Measurements from ENCODE around the gene FBLN7.

The FBLN7 gene

DNA sequence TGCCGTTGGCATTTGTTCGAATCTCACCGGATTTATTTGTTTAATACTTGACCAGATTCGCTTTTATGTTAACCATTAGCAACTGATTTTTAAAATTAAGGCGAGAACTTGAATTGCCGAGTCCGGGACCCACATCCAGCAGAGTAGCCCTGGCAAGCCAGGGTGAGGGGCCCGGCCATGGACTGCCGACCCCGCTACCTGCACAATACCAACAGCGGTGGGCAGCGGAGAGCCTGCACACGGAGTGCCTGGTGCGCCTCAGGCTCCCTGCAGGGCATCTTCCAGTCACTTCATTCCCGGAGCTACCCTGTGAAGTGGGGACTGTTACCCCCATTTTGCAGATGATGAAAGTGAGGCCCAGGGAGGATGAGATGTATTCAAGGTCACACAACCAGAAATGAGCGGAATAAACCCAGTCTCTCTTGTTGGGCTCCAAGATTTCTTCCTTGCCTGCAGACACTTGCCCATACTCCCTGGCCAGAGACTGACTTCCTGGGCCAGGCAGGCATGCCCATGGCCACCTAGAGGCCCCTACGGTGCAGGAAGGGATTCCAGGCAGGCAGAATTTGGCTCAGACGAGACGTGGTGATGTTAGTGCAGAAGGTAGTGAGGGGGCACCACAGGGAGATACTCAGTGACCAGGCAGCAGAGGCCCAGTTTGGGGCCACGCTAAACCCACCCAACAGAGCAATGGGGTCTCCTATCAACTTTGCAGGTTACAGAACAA lies 2.9 kb downstream of the FBLN7 start:
- DNase-seq = no peak

- no peak for DNase-seq
Observed at GRCh38 chr2:112141626-112142007, 3.4 kb downstream of the FBLN7 start.

- DNase-seq = no peak
Observed at GRCh38 chr2:112142525-112143078, 4.4 kb downstream of the FBLN7 start.

DNA sequence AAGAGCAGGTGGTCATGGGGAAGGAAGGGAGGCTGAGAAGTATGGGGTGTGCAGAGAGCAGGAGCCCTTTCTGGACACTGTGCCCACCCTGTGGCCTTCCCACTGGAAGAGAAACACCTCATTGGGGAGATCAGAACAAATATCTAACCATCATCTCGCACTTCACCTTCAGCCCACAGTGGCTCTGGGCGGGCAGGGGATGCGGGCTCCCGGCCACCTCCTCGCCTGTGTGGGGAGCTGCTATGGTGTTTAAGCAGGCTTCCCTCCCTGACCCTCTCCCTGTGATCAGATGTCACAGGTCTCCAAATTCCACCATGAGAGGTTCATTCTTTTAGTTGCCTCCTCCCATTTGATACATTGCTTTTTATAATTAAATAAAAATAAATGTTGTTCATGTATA lies 5.0 kb downstream of the FBLN7 start:
- DNase-seq = no peak

GRCh38 chr2:112144966-112145365 lies 6.8 kb downstream of the FBLN7 start:
- no peak for DNase-seq

DNA sequence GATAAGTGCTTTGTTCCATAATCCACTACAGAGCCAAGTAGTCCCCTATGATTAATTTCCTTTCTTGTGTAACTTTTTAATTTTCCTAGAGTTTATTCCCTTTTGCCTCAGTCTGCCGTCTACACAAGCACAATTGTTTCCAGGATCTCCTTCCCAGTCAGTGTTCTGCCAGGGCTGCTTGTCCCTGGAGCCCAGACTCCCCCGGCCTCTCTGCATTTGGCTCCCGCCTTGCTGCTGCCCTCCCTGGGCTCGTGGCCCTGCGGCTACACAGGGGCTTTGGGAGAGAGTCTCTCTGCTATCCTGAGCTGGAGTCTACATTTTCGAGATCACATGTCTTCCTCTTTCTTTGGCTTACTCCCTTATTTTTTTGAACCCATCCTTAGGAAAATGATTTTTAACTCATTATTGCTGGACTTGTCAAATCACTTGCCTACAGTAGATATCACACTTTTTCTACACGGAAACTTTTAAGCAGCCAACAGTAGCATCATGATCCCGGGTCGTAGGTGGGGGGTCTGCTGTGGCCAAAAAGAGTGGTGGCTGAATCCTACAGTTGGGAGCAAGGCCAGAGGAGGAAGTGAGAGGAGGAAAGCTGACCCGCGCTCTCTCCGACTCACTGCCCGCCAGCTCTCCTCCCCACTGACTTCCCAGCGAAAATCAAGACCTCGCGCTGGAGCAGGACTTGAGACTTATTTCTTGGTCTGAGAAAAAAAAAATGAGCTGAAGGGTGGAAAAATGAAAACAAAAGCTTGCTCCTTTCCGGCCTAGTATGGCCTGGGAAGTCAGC lies 9.4 kb downstream of the FBLN7 start:
- DNase-seq = no peak

DNA sequence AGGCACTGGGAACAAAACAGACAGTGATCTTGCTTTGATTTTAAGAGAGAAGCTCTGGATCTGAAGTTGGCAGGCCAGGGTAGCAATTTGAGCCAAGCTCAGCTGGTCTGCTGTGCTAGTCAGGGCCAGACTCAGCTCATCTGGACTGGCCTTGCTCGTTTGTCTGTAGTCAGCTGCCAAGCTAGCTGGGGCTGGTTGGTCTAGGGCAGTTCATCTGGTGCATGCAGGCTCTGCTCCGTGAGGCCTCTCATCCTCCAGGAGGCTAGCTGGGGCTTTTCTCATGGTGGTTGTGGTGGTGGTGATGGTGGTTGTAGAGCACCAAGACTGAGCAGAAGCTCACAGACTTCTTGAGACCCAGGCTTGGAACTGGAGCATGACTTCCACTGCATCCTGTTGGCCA lies 10.3 kb downstream of the FBLN7 start:
- no peak for DNase-seq

- DNase-seq = no peak
Observed at GRCh38 chr2:112149194-112149593, 11.0 kb downstream of the FBLN7 start.

DNA sequence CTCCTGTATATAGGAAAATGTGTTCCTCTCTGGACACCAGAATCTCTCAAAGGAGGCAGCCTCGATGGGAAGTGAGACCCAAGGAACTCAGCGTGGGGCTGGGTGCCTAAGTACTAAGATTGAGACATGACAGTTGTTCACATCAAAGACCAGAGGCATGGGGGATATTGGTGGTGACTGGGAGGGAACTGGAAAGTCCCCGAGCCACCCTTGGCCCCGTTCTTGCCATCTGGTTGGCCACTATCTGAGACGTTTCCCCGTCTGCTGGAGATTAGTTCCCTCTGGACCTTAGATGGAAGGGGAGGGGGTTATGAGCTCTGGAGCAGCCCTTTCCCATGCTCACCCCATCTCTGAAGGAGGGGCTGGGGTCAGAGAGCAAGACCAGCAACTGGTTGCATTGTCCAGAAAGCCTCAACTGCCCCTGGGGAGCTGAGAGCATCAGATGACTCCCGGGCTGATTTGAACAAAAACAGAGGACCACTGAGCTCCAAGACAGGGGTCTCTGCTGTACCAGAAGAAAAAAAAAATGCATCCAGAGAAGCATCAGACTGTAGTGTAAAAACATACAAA lies 11.8 kb downstream of the FBLN7 start:
- no peak for DNase-seq

- peak; percentile 87 for DNase-seq
Observed at GRCh38 chr2:112150447-112150846, 12.3 kb downstream of the FBLN7 start.

GRCh38 chr2:112150851-112151250 lies 12.7 kb downstream of the FBLN7 start:
- no peak for DNase-seq

- no peak for DNase-seq
Observed at GRCh38 chr2:112151271-112151670, 13.1 kb downstream of the FBLN7 start.

GRCh38 chr2:112151701-112152440 lies 13.7 kb downstream of the FBLN7 start:
- no peak for DNase-seq

DNA sequence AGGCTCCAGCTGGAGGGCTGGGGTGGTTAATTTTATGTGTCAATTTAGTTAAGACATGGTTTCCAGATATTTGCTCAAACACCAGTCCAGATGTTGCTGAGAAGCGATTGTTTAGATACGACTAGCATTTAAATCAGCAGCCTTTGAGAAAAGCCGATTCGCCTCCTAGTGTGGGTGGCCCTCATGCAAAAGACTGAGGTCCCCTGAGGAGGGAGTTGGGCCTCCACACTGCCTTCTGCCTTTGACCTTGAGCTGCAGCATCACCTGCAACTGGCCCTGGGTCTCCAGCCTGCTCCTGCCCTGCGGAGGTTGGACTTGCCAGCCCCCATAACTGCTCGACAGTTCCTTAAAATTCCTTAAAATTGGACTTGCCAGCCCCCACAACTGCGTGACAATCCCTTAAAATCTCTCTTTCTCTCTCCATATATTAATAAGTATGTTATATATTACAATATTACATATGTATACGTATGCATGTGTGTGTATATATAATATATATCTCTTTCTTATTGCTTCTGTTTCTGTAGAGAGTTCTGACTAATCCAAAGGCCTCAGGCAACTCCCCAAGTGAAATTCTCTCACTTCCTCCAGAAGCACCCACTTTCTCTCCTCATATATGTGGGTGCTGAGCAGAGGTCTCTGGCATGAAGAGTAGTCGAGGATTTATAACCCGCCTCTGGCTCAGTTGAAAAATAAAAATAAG lies 14.4 kb downstream of the FBLN7 start:
- DNase-seq = no peak

DNA sequence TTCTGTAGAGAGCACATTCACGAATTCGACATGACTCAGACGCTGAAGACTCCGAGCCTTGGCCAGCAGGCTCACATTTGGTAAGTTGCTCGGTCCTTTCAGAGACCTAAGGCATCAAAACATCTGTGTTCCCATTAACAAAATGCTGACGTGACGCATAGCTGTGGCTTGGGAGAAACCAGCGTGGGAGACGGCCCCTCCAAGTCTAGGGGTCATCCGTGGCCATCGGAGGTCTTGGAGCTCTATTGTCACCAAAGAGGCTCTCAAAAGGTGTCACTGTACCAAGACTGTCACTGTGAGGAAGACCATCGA lies 14.9 kb downstream of the FBLN7 start:
- DNase-seq = peak; percentile 48

DNA sequence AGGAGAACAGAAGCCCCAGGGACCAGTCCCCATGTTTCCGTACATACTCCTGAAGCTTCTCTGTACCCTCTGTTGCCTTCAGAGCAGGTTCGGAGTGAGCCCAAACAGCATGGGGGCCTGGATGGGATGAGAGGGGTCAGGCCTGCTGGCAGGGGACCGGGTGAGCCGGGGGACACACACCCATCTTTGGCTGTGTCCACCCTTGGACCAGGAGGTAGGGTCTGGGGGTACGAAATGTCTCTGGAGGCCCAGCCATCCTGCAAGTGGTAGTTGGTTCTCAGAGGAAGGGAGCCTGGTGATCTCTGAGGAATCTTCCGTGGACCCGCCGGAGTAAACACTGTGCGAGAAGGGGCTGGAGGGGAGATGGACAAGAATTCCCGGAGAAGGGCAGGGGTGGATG lies 15.3 kb downstream of the FBLN7 start:
- DNase-seq = no peak

DNA sequence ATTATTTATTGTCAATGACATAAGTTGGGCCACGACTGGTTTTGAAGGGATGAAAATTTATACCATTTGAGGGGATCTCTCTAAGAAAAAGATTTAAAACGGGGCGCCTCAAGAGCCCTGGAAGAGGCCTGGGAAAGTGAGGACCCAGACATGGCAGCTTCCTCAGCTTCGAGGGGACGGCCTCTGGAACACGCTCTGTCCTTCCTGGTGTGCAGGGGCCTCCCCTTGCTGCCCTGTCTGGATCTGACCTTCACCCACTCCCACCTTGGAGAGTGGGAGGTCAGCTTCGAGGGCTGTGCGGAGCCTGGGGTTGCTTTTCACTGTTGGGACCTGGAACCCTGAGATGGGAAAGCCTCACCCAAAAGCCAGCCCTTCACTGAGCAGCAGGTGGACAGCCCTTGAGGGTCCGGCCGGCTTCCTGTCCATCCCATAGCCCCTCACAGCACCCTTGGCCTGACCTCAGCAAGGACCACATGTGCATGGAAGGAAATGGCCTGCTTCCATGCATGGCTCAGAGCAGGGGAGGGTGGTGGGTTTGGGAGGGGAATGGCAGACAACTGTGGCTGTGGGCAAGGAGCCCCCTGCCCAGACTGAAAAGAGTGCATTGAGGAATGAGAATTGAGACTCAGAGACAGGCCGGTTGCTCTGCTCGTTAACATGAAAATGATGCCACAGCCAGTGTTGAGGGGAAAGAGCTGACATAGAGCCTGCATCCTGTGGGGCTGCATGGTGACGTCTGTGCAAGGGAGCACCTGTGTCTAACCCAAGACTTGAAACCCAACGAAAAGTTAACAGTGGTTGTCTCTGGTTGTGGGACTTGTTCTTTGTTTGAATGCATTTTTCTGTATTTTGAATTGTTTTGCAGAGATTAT lies 16.3 kb downstream of the FBLN7 start:
- DNase-seq = no peak

DNA sequence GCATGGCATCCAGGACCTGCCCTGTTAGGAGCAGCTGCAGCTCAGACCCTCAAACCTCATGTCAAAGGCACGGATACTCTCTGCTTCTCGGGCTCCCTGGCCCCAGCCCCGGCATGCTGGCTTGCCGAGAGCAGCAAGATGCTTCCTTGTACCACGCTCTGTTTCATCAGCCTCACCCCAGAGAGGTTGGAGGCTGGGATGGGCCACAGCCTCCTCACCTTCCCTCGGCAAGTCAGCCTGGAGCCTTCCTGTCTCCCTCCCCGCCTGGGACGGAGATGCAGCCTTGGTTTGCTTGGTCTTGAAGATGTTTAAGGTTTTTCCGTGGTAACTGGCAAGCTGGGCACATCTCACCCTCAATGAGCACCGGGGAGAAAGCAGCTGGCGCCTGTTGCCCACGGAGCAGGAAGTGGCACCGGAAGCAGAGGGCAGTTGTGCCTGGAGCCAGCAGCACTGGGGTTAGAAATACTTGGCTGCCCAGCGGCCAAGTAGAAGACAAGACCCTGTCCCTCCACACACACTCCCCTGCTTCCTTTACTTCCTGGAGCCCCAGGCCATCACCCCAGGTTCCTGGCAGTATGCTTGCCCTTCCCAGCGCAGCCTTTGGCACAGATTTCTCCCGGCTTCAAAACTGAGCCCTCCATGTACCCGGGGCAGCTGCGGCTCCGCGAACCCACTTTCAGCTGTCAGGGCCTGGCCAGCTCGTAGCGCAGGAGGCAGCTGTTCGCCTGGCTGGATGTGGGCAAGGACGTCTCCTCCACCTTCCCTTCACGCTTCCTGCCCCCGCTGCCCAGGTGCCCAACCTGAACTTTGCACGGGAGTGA lies 17.4 kb downstream of the FBLN7 start:
- no peak for DNase-seq

- DNase-seq = peak; percentile 20
Observed at GRCh38 chr2:112156152-112156986, 18.2 kb downstream of the FBLN7 start.
